ENCODE data around the gene ITGB4.

DNA sequence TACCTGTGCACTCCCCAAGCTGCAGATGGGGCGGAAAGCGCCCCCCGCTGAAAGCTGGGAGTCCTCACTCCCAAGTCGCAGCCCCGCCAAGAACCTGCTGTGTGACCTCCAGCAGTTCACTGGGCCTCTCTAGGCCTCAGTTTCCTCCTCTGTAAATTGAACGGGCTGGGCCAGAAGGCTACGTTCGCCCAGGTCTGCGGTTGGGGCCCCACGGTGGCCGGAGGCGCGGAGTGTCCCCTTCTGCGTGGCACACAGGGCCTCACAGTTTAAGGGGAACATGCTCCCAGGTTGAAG, 43.1 kb downstream of the ITGB4 start:
- TF ChIP-seq, protein P1, sequence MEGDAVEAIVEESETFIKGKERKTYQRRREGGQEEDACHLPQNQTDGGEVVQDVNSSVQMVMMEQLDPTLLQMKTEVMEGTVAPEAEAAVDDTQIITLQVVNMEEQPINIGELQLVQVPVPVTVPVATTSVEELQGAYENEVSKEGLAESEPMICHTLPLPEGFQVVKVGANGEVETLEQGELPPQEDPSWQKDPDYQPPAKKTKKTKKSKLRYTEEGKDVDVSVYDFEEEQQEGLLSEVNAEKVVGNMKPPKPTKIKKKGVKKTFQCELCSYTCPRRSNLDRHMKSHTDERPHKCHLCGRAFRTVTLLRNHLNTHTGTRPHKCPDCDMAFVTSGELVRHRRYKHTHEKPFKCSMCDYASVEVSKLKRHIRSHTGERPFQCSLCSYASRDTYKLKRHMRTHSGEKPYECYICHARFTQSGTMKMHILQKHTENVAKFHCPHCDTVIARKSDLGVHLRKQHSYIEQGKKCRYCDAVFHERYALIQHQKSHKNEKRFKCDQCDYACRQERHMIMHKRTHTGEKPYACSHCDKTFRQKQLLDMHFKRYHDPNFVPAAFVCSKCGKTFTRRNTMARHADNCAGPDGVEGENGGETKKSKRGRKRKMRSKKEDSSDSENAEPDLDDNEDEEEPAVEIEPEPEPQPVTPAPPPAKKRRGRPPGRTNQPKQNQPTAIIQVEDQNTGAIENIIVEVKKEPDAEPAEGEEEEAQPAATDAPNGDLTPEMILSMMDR (IDR thresholded peaks at IDR 0.05), result no peak
- no peak for TF ChIP-seq EP300 (IDR thresholded peaks at IDR 0.05)
- no peak for TF ChIP-seq POLR2A (IDR thresholded peaks at IDR 0.05; ENCODE audit: low read depth)

Data from esophagus muscularis mucosa (tissue), 4 donors.